Breast epithelium (tissue), 3 donors: ENCODE measurements around the gene BACH2.

Source experiments
- POLR2A ChIP-seq: fragments of 450-650 bp; IDR thresholded peaks from one replicate; pipeline ENCODE4 v1.6.1; 2016; ENCODE audit warnings: antibody characterized with exemption, mild to moderate bottlenecking, moderate library complexity
- POLR2AphosphoS5 ChIP-seq, 3 donors: sonication (generic); formaldehyde crosslinking; IDR thresholded peaks; one replicate each; pipeline ENCODE4 v1.6.1; 2017; ENCODE audit warnings: antibody characterized with exemption in 3 of 3
- TF ChIP-seq, protein P1 (sequence below), 3 donors: fragments of 450-650 bp; IDR thresholded peaks; one replicate each; pipeline ENCODE4 v1.5.1; 2016 to 2017; ENCODE audit warnings: antibody characterized with exemption in 3 of 3, mild to moderate bottlenecking in 3 of 3, moderate library complexity in 3 of 3

DNA sequence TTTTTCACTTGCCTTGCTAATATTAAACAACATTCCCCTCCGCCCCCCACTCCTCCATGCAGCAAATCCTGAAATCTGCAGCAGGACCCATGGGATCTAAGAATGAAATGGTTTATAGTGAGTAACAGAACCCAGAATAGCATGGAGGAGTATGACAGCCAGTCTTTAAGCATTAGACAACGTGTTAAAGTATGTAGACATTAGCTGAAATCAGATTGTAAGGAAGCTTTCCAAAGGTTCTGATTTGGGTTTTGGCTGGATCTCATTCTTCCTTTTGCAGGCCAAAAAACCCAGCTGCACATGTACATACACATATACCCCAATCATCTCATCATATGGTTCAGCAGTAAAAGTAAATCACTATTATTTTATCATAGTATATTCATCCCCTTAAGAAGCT, 275.9 kb downstream of the BACH2 start:
- TF ChIP-seq, protein P1, sequence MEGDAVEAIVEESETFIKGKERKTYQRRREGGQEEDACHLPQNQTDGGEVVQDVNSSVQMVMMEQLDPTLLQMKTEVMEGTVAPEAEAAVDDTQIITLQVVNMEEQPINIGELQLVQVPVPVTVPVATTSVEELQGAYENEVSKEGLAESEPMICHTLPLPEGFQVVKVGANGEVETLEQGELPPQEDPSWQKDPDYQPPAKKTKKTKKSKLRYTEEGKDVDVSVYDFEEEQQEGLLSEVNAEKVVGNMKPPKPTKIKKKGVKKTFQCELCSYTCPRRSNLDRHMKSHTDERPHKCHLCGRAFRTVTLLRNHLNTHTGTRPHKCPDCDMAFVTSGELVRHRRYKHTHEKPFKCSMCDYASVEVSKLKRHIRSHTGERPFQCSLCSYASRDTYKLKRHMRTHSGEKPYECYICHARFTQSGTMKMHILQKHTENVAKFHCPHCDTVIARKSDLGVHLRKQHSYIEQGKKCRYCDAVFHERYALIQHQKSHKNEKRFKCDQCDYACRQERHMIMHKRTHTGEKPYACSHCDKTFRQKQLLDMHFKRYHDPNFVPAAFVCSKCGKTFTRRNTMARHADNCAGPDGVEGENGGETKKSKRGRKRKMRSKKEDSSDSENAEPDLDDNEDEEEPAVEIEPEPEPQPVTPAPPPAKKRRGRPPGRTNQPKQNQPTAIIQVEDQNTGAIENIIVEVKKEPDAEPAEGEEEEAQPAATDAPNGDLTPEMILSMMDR (IDR thresholded peaks at IDR 0.05), result no peak
- TF ChIP-seq POLR2A, result no peak
- no peak for TF ChIP-seq POLR2AphosphoS5 (IDR thresholded peaks at IDR 0.05)
